ENCODE measurements around the gene TUBB4A.

TUBB4A gene

GRCh38 chr19:6467384-6467783 lies 34.7 kb downstream of the TUBB4A start:
- H3K27ac Mint-ChIP-seq (ENCODE audit: low read depth), result peak overlapping the region; percentile 85
- H3K9me3 Mint-ChIP-seq, result no peaks in the 10 kb centered on the region
- H3K36me3 Mint-ChIP-seq (ENCODE audit: insufficient read depth), result peaks cover 31% of the 10 kb centered on the region

GRCh38 chr19:6466526-6467248 lies 35.4 kb downstream of the TUBB4A start:
- Mint-ChIP-seq H3K27me3 (no peaks in the 10 kb centered on the region), H3K4me3 (no peak overlapping the region), H3K27ac (ENCODE audit: low read depth) (no peak overlapping the region), H3K4me1 (peaks cover 18% of the 10 kb centered on the region), H3K9me3 (no peaks in the 10 kb centered on the region), H3K36me3 (ENCODE audit: insufficient read depth) (peaks cover 30% of the 10 kb centered on the region)
- no peak for ATAC-seq (replicated peaks; ENCODE audit: extremely low read depth, poor library complexity, severe bottlenecking)
- DNase-seq (ENCODE audit: low spot score in 2 of 2), result no peak

More at GRCh38 chr19:6467384-6467783, 34.7 kb downstream of the TUBB4A start:
- no peaks in the 10 kb centered on the region for H3K27me3 Mint-ChIP-seq
- no peak overlapping the region for H3K4me3 Mint-ChIP-seq
- no peak for ATAC-seq (replicated peaks; ENCODE audit: extremely low read depth, poor library complexity, severe bottlenecking)
- no peak for DNase-seq (ENCODE audit: low spot score in 2 of 2)
- peaks cover 14% of the 10 kb centered on the region for H3K4me1 Mint-ChIP-seq

GRCh38 chr19:6465663-6466062 lies 36.4 kb downstream of the TUBB4A start:
- H3K36me3 Mint-ChIP-seq (ENCODE audit: insufficient read depth), result peaks cover 25% of the 10 kb centered on the region
- no peak overlapping the region for H3K4me3 Mint-ChIP-seq
- H3K9me3 Mint-ChIP-seq, result no peaks in the 10 kb centered on the region
- DNase-seq (ENCODE audit: low spot score in 2 of 2), result no peak
- H3K27ac Mint-ChIP-seq (ENCODE audit: low read depth), result peak overlapping the region; percentile 74
- H3K27me3 Mint-ChIP-seq, result no peaks in the 10 kb centered on the region
- H3K4me1 Mint-ChIP-seq, result peaks cover 19% of the 10 kb centered on the region
- no peak for ATAC-seq (replicated peaks; ENCODE audit: extremely low read depth, poor library complexity, severe bottlenecking)

- DNase-seq (ENCODE audit: low spot score in 2 of 2) (no peak), ATAC-seq (replicated peaks; ENCODE audit: extremely low read depth, poor library complexity, severe bottlenecking) (no peak)
- Mint-ChIP-seq H3K27me3 (no peaks in the 10 kb centered on the region), H3K36me3 (ENCODE audit: insufficient read depth) (peaks cover 26% of the 10 kb centered on the region), H3K4me3 (no peak overlapping the region), H3K4me1 (peaks cover 25% of the 10 kb centered on the region), H3K27ac (ENCODE audit: low read depth) (peak overlapping the region; percentile 74), H3K9me3 (no peaks in the 10 kb centered on the region)
Observed at GRCh38 chr19:6465006-6465405, 37.1 kb downstream of the TUBB4A start.

GRCh38 chr19:6464070-6464873 lies 37.8 kb downstream of the TUBB4A start, which contains the start of gene CRB3:
CRB3 (plus strand) TSS chr19:6464271; CDS start chr19:6464702, 431 bp downstream.
- H3K27me3 Mint-ChIP-seq, result no peaks in the 10 kb centered on the region
- peaks cover 20% of the 10 kb centered on the region for H3K36me3 Mint-ChIP-seq (ENCODE audit: insufficient read depth)
- ATAC-seq (replicated peaks; ENCODE audit: extremely low read depth, poor library complexity, severe bottlenecking) (no peak), DNase-seq (ENCODE audit: low spot score in 2 of 2) (no peak)
- H3K4me1 Mint-ChIP-seq, result peaks cover 28% of the 10 kb centered on the region
- no peaks in the 10 kb centered on the region for H3K9me3 Mint-ChIP-seq
- H3K27ac Mint-ChIP-seq (ENCODE audit: low read depth), result peak within 1 kb of the TSS; percentile 74
- peak within 1 kb of the TSS; percentile 50 for H3K4me3 Mint-ChIP-seq

GRCh38 chr19:6460099-6460884 lies 41.8 kb downstream of the TUBB4A start:
- ATAC-seq (replicated peaks; ENCODE audit: extremely low read depth, poor library complexity, severe bottlenecking) (peak; percentile 84), DNase-seq (ENCODE audit: low spot score in 2 of 2) (peak; percentile 91 to 96)
- H3K4me3 Mint-ChIP-seq, result peak overlapping the region; percentile 94
- no peaks in the 10 kb centered on the region for H3K27me3 Mint-ChIP-seq
- H3K4me1 Mint-ChIP-seq, result peaks cover 32% of the 10 kb centered on the region
- peak overlapping the region; percentile 93 for H3K27ac Mint-ChIP-seq (ENCODE audit: low read depth)
- no peaks in the 10 kb centered on the region for H3K9me3 Mint-ChIP-seq
- H3K36me3 Mint-ChIP-seq (ENCODE audit: insufficient read depth), result peaks cover 15% of the 10 kb centered on the region

GRCh38 chr19:6459262-6460098 lies 42.6 kb downstream of the TUBB4A start, which contains the start of gene SLC25A23:
SLC25A23 (minus strand) TSS chr19:6459792; CDS start chr19:6459628, 164 bp downstream.
- Mint-ChIP-seq H3K27ac (ENCODE audit: low read depth) (peak within 1 kb of the TSS; percentile 93), H3K4me1 (peaks cover 26% of the 10 kb centered on the region), H3K36me3 (ENCODE audit: insufficient read depth) (peaks cover 14% of the 10 kb centered on the region), H3K27me3 (no peaks in the 10 kb centered on the region), H3K4me3 (peak within 1 kb of the TSS; percentile 94), H3K9me3 (no peaks in the 10 kb centered on the region)
- DNase-seq (ENCODE audit: low spot score in 2 of 2) (no peak), ATAC-seq (replicated peaks; ENCODE audit: extremely low read depth, poor library complexity, severe bottlenecking) (no peak)

GRCh38 chr19:6458695-6459261 lies 43.3 kb downstream of the TUBB4A start:
- Mint-ChIP-seq H3K27ac (ENCODE audit: low read depth) (peak overlapping the region; percentile 83), H3K4me3 (peak overlapping the region; percentile 94), H3K36me3 (ENCODE audit: insufficient read depth) (peaks cover 14% of the 10 kb centered on the region), H3K9me3 (no peaks in the 10 kb centered on the region), H3K27me3 (no peaks in the 10 kb centered on the region), H3K4me1 (peaks cover 26% of the 10 kb centered on the region)
- DNase-seq (ENCODE audit: low spot score in 2 of 2), result no peak
- ATAC-seq (replicated peaks; ENCODE audit: extremely low read depth, poor library complexity, severe bottlenecking), result no peak

GRCh38 chr19:6457958-6458694 lies 44.0 kb downstream of the TUBB4A start:
- Mint-ChIP-seq H3K27me3 (no peaks in the 10 kb centered on the region), H3K4me1 (peaks cover 26% of the 10 kb centered on the region), H3K4me3 (peak overlapping the region; percentile 94), H3K27ac (ENCODE audit: low read depth) (peak overlapping the region; percentile 83), H3K36me3 (ENCODE audit: insufficient read depth) (peaks cover 14% of the 10 kb centered on the region), H3K9me3 (no peaks in the 10 kb centered on the region)
- DNase-seq (ENCODE audit: low spot score in 2 of 2), result no peak
- ATAC-seq (replicated peaks; ENCODE audit: extremely low read depth, poor library complexity, severe bottlenecking), result no peak

- Mint-ChIP-seq H3K9me3 (no peaks in the 10 kb centered on the region), H3K36me3 (ENCODE audit: insufficient read depth) (peaks cover 12% of the 10 kb centered on the region), H3K27me3 (no peaks in the 10 kb centered on the region), H3K4me1 (peaks cover 21% of the 10 kb centered on the region), H3K4me3 (no peak overlapping the region), H3K27ac (ENCODE audit: low read depth) (no peak overlapping the region)
- DNase-seq (ENCODE audit: low spot score in 2 of 2) (no peak), ATAC-seq (replicated peaks; ENCODE audit: extremely low read depth, poor library complexity, severe bottlenecking) (no peak)
Observed at GRCh38 chr19:6455924-6456323, 46.2 kb downstream of the TUBB4A start.

GRCh38 chr19:6453951-6454565 lies 48.1 kb downstream of the TUBB4A start:
- DNase-seq (ENCODE audit: low spot score in 2 of 2), result no peak
- Mint-ChIP-seq H3K4me3 (no peak overlapping the region), H3K4me1 (peaks cover 9% of the 10 kb centered on the region), H3K9me3 (no peaks in the 10 kb centered on the region), H3K27ac (ENCODE audit: low read depth) (no peak overlapping the region), H3K36me3 (ENCODE audit: insufficient read depth) (peaks cover 4% of the 10 kb centered on the region), H3K27me3 (no peaks in the 10 kb centered on the region)
- ATAC-seq (replicated peaks; ENCODE audit: extremely low read depth, poor library complexity, severe bottlenecking), result no peak
